ENCODE data around the gene TRAK1. TPM values are rescaled to one million over a fixed set of nuclear protein-coding genes. Genes with fewer than 3 reads are reported as not detected.

TRAK1 gene
- total RNA-seq, 1 donor from 2014 or later: 49.2 TPM

DNA sequence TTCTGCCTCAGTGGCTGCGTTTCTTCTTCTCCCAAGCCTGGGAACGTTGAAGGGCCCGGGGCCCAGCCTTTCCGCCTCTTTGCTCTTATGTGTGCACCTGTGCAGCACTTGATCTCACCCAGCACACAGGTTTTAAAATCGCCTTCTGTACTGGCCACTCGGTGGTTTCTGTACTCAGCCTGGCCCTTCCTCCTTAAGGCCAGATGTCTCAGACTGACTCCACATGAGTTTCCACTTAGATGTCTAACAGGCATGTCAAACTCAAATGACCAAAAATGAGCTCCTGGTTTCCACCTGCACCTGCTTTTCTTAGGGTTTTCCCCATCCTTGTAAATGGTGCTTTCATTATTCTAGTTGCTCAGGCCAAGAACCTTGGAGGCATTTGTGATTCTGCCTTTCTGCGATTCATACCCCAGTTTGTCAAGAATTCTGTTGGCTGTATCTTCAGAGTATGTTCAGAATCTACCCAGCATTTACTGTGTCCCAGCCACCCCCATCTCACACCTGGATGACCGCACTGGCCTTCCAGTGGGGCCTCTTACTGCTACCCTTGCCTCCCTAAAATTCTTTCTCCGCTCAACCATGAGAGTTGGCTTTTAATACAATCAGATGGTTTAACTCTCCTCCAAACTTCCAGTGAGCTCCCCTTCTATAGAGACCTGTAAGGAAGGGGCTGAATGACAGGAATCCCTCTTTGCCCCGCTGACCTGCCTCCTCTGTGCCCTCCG lies 2.2 kb upstream of the TRAK1 start:
- H3K4me1 Mint-ChIP-seq (ENCODE audit: unreplicated experiment): peaks cover 26% of the 10 kb centered on the region
- H3K9me3 Mint-ChIP-seq: no peaks in the 10 kb centered on the region
- no peaks in the 10 kb centered on the region for H3K27me3 Mint-ChIP-seq
- TF ChIP-seq, protein P1, sequence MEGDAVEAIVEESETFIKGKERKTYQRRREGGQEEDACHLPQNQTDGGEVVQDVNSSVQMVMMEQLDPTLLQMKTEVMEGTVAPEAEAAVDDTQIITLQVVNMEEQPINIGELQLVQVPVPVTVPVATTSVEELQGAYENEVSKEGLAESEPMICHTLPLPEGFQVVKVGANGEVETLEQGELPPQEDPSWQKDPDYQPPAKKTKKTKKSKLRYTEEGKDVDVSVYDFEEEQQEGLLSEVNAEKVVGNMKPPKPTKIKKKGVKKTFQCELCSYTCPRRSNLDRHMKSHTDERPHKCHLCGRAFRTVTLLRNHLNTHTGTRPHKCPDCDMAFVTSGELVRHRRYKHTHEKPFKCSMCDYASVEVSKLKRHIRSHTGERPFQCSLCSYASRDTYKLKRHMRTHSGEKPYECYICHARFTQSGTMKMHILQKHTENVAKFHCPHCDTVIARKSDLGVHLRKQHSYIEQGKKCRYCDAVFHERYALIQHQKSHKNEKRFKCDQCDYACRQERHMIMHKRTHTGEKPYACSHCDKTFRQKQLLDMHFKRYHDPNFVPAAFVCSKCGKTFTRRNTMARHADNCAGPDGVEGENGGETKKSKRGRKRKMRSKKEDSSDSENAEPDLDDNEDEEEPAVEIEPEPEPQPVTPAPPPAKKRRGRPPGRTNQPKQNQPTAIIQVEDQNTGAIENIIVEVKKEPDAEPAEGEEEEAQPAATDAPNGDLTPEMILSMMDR (conservative IDR thresholded peaks at IDR 0.05): no peak
- H3K27ac Mint-ChIP-seq: no peak overlapping the region
- DNase-seq (ENCODE audit: extremely low spot score, unreplicated experiment): no peak
- H3K4me3 Mint-ChIP-seq: no peak overlapping the region
- H3K36me3 Mint-ChIP-seq: peaks cover 18% of the 10 kb centered on the region

DNA sequence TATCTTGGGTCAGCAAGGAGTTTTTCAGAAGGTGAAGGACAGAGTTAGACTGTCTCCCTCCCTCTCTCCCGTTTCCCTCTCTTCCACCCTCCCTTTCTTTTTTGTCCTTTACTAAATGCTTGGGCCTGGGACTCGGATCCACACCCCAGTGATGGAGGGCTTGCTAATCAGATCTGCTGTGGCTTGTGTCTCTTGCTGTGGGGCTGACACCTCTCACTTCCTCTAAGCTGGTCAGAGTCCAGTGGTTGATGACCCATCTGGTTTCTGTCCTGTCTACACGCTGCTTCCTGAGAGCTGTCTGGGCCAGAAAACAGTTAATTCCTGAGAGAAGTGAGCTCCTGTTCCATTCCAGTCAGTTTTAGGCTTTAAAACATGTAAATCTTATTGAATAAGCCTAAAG lies 849 bp downstream of the TRAK1 start:
- H3K36me3 Mint-ChIP-seq: peaks cover 22% of the 10 kb centered on the region
- no peaks in the 10 kb centered on the region for H3K27me3 Mint-ChIP-seq
- H3K9me3 Mint-ChIP-seq: no peaks in the 10 kb centered on the region
- no peak for DNase-seq (ENCODE audit: extremely low spot score, unreplicated experiment)
- TF ChIP-seq, protein P1 (conservative IDR thresholded peaks at IDR 0.05): no peak
- H3K4me3 Mint-ChIP-seq: no peak overlapping the region
- H3K27ac Mint-ChIP-seq: no peak overlapping the region
- peaks cover 20% of the 10 kb centered on the region for H3K4me1 Mint-ChIP-seq (ENCODE audit: unreplicated experiment)

DNA sequence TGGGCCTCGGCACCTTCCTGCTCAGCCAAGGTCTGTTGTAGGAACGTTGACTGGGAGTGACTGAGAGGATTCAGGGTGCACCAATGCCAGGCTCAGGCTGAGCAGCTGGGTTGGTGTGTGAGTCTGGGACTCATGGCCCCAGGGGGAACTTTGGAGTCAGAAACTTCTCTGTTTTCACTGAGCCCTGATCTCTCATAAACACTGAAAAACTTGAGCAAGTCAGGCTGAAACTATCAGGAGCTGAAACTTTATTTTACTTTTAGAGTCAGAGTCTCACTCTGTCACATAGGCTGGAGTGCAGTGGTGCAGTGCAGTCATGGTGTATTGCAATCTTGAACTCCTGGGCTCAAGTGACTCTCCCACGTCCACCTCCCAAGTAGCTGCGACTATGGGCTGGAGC lies 3.0 kb downstream of the TRAK1 start:
- Mint-ChIP-seq H3K9me3 (no peaks in the 10 kb centered on the region), H3K4me3 (no peak overlapping the region), H3K27ac (no peak overlapping the region), H3K36me3 (peaks cover 22% of the 10 kb centered on the region), H3K27me3 (no peaks in the 10 kb centered on the region), H3K4me1 (ENCODE audit: unreplicated experiment) (peaks cover 35% of the 10 kb centered on the region)
- TF ChIP-seq, protein P1 (conservative IDR thresholded peaks at IDR 0.05): no peak
- no peak for DNase-seq (ENCODE audit: extremely low spot score, unreplicated experiment)

DNA sequence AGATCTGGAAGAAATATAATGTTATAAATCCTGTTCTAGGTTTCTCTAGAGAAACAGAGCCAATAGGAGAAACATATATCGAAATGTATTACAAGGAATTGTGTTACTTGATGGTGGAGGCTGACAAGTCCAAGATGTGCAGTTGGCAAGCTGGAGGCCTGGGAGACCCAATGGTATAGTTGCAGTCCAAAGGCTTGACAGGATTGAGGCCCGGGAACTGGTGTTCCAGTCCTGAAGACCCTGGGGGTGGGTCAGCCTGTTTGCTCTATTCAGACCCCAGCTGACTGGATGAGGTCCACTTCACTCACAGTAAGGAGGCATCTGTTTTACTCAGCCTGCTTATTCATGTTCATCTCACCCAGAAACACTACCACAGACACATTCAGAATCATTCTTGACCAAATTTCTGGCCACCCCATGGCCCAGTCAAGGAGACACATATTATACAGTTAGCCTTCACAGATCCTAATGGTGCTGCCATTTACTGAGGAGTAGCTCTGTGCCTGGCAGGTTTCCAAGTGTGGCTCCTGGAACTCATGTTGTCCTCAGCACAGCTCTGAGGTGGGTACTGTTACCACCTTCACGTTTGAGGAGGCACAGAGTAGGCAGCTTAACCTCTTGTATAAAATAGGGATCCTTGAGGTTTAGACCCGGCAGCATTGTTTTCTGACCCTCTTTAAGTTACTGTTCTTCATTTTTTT lies 3.7 kb downstream of the TRAK1 start:
- TF ChIP-seq, protein P1 (conservative IDR thresholded peaks at IDR 0.05): no peak
- Mint-ChIP-seq H3K4me3 (no peak overlapping the region), H3K27ac (no peak overlapping the region), H3K27me3 (no peaks in the 10 kb centered on the region), H3K4me1 (ENCODE audit: unreplicated experiment) (peaks cover 40% of the 10 kb centered on the region), H3K36me3 (peaks cover 21% of the 10 kb centered on the region), H3K9me3 (no peaks in the 10 kb centered on the region)
- DNase-seq (ENCODE audit: extremely low spot score, unreplicated experiment): no peak

DNA sequence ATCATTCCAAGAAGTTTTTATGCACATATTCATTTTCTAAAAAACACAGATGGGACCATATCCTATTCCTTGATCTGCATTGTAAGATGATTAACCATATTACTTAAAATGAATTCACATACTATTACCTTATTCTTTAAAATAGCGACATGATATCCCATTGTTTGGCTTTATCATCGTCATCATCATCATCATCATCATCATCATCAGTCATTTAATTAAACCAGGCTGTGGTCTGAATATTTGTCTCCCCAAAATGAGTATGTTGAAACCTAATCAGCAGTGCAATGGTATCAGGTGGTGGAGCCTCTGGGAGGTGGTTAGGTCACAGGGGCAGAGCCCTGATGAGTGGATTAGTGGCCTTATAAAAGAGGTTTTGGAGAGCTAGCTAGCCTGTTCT lies 4.4 kb downstream of the TRAK1 start:
- Mint-ChIP-seq H3K27ac (no peak overlapping the region), H3K36me3 (peaks cover 20% of the 10 kb centered on the region), H3K4me1 (ENCODE audit: unreplicated experiment) (peaks cover 40% of the 10 kb centered on the region), H3K27me3 (no peaks in the 10 kb centered on the region), H3K9me3 (no peaks in the 10 kb centered on the region), H3K4me3 (no peak overlapping the region)
- DNase-seq (ENCODE audit: extremely low spot score, unreplicated experiment): no peak
- TF ChIP-seq, protein P1 (conservative IDR thresholded peaks at IDR 0.05): no peak

Data from type B pancreatic cell (in vitro differentiated cells).